Panc1 (cell line): ENCODE measurements around the gene APBB1. TPM values are rescaled to one million over a fixed set of nuclear protein-coding genes. Genes with fewer than 3 reads are reported as not detected.

ENCODE experiments used
- ATAC-seq: fragments of 200-7000 bp; cut with Tn5 transposase; 2 replicates; pipeline ENCODE4 v1.9.1; 2020; ENCODE audit warnings: mild to moderate bottlenecking, moderate library complexity
- BruUV-seq: library from RNA; stranded (reverse); fragments of 400-500 nt; replicated peaks from 2 replicates; lab custom pipeline; 2021; lab: Mats Ljungman, UMichigan
- CTCF ChIA-PET: fragments of 300-600 bp; sonication (Branson Sonifier 250); formaldehyde crosslinking; loops from one replicate; lab custom pipeline; 2022; ENCODE audit warnings: antibody characterized with exemption; lab: Charles Lee
- POLR2A ChIA-PET: fragments of 300-600 bp; sonication (Branson Sonifier 250); formaldehyde crosslinking; loops from one replicate; lab custom pipeline; 2022; ENCODE audit warnings: antibody characterized with exemption; lab: Charles Lee
- DNase-seq: peaks from one replicate; pipeline ENCODE4 v3.0.0-alpha.2; 2010; ENCODE audit warnings: low read depth, low spot score
- H3K27ac ChIP-seq: 2 replicates; pipeline ENCODE4 v1.5.1; 2011; ENCODE audit warnings: mild to moderate bottlenecking, low read length, inconsistent platforms
- H3K27me3 ChIP-seq: fragments of 200-500 bp; sonication (Bioruptor generic); 2 replicates; pipeline ENCODE4 v1.6.0; 2014; ENCODE audit warnings: low read length, inconsistent platforms; ENCODE audit not compliant: control insufficient read depth, insufficient read depth
- H3K36me3 ChIP-seq: fragments of 200-500 bp; sonication (Bioruptor generic); 2 replicates; pipeline ENCODE4 v1.5.1; 2014; ENCODE audit warnings: inconsistent platforms, mild to moderate bottlenecking, low read length, moderate library complexity; ENCODE audit not compliant: control insufficient read depth, insufficient read depth
- H3K4me1 ChIP-seq: 2 replicates; pipeline ENCODE4 v1.5.1; 2011; ENCODE audit warnings: inconsistent platforms, mild to moderate bottlenecking, low read length, moderate library complexity; ENCODE audit not compliant: control insufficient read depth, insufficient read depth
- H3K4me3 ChIP-seq, 2 experiments: 2 replicates each; pipeline ENCODE4 v1.5.1; 2011 to 2012; ENCODE audit warnings: low read depth in 2 of 2, low read length in 2 of 2, mild to moderate bottlenecking in 2 of 2, inconsistent platforms in 1 of 2, moderate library complexity in 1 of 2
- H3K9me3 ChIP-seq: fragments of 200-500 bp; sonication (Bioruptor generic); 2 replicates; pipeline ENCODE4 v1.5.1; 2014; ENCODE audit warnings: low read depth, mild to moderate bottlenecking, inconsistent platforms, low read length, moderate library complexity; ENCODE audit not compliant: control insufficient read depth, insufficient read depth
- CTCF ChIP-seq: fragments of 450-650 bp; IDR thresholded peaks from 2 replicates; pipeline ENCODE4 v1.5.1; 2017; ENCODE audit warnings: mild to moderate bottlenecking
- POLR2AphosphoS5 ChIP-seq: IDR thresholded peaks from 2 replicates; pipeline ENCODE4 v1.6.1; 2012; ENCODE audit warnings: mild to moderate bottlenecking, low read depth, low read length, moderate library complexity
- REST ChIP-seq, 2 experiments: IDR thresholded peaks; 2 replicates each; pipeline ENCODE4 v1.6.1; 2011 to 2012; ENCODE audit warnings: low read depth in 2 of 2, control low read depth in 1 of 2, low read length in 1 of 2, mild to moderate bottlenecking in 1 of 2, moderate library complexity in 1 of 2; ENCODE audit not compliant: insufficient read depth in 1 of 2
- SIN3A ChIP-seq: IDR thresholded peaks from 2 replicates; pipeline ENCODE4 v1.6.1; 2012; ENCODE audit warnings: low read depth, mild to moderate bottlenecking, low read length, moderate library complexity, borderline replicate concordance; ENCODE audit not compliant: insufficient read depth
- TCF7L2 ChIP-seq: IDR thresholded peaks from 2 replicates; pipeline ENCODE4 v1.6.1; 2011; ENCODE audit warnings: mild to moderate bottlenecking, low read depth, low read length, inconsistent platforms
- in situ Hi-C: cut with HindIII; loops from 2 replicates; pipeline ENCODE4 v1.10.0; 2016; ENCODE audit warnings: low sequenced_read_pairs, low pct_unique_long_range_greater_than_20kb
- intact Hi-C: fragments of 100-400 bp; cut with micrococcal nuclease; formaldehyde crosslinking; loops from one replicate; pipeline ENCODE4 v1.10.0; 2022; ENCODE audit not compliant: unreplicated experiment
- total RNA-seq: library from RNA; stranded (reverse); gene quantifications from one replicate; pipeline ENCODE4 v1.2.1, GENCODE V29; 2021; ENCODE audit not compliant: unreplicated experiment

Gene APBB1
- total RNA-seq, 1 experiment from 2014 or later, result 9.6 TPM

- H3K4me3 ChIP-seq, result no peak overlapping the region
- BruUV-seq, result no TSS peak
- ChIA-PET POLR2A (interaction anchor here (0.8 kb wide), 1 partner anchor 97 kb away, joined by 4 read pairs; no protein-coding TSS in a partner anchor), CTCF (interaction anchor here (0.6 to 3.4 kb wide), 37 partner anchors 10 to 1777 kb away, joined by 3 to 65 read pairs (median 5); partner anchors contain the start of genes APBB1, DNHD1, HPX and MRPL17)
- intact Hi-C loops, result loop anchor here (2.0 to 10.0 kb wide), 2 partner anchors 226 to 328 kb away; partner anchors contain the start of genes ILK and RRP8
- TF ChIP-seq POLR2AphosphoS5 (no peak), CTCF (no peak), SIN3A (no peak), TCF7L2 (no peak), REST (IDR thresholded peaks at IDR 0.05; ENCODE audit: insufficient read depth in 1 of 2, low read depth in 2 of 2, low read length in 1 of 2) (no peak)
- no peaks in the 10 kb centered on the region for H3K9me3 ChIP-seq
- H3K27ac ChIP-seq, result no peak overlapping the region
- in situ Hi-C loops, result no loop called here
- ATAC-seq (no peak), DNase-seq (no peak)
- no peaks in the 10 kb centered on the region for H3K4me1 ChIP-seq
- H3K36me3 ChIP-seq, result no peaks in the 10 kb centered on the region
- H3K27me3 ChIP-seq, result peaks cover 8% of the 10 kb centered on the region
Observed at GRCh38 chr11:6378640-6378989, 40.3 kb downstream of the APBB1 start.

GRCh38 chr11:6377902-6378639, 40.8 kb downstream of the APBB1 start:
- Histone ChIP-seq H3K36me3 (no peaks in the 10 kb centered on the region), H3K4me1 (no peaks in the 10 kb centered on the region), H3K27me3 (peaks cover 8% of the 10 kb centered on the region), H3K27ac (no peak overlapping the region), H3K4me3 (no peak overlapping the region), H3K9me3 (no peaks in the 10 kb centered on the region)
- no peak for ATAC-seq
- ChIA-PET CTCF (interaction anchor here (0.6 to 3.4 kb wide), 12 partner anchors 12 to 327 kb away, joined by 3 to 65 read pairs (median 10); partner anchors contain the start of genes MRPL17, SMPD1 and TPP1), POLR2A (no interaction called here)
- TF ChIP-seq REST (IDR thresholded peaks at IDR 0.05; ENCODE audit: insufficient read depth in 1 of 2, low read depth in 2 of 2, low read length in 1 of 2) (no peak), CTCF (no peak), POLR2AphosphoS5 (no peak), TCF7L2 (no peak), SIN3A (no peak)
- no TSS peak for BruUV-seq
- in situ Hi-C loops (no loop called here), intact Hi-C loops (loop anchor here (2.0 to 10.0 kb wide), 2 partner anchors 227 to 329 kb away; partner anchors contain the start of genes ILK and RRP8)
- no peak for DNase-seq
